Activated CD4-positive, alpha-beta T cell treated with anti-CD3 and anti-CD28 coated beads, Interleukin-2, amount 10 ng/mL, durations not matched to agents 7 days and 5 days (primary cell): Measurements from ENCODE around the gene RNF32. TPM values are rescaled to one million over a fixed set of nuclear protein-coding genes. Genes with fewer than 3 reads are reported as not detected.

Experiments
- CTCF ChIA-PET: fragments of 350-600 bp; sonication (Branson Sonifier 250); formaldehyde crosslinking; loops from one replicate; lab custom pipeline; 2021; ENCODE audit warnings: antibody characterized with exemption; lab: Charles Lee
- POLR2A ChIA-PET: fragments of 350-600 bp; sonication (Branson Sonifier 250); formaldehyde crosslinking; loops from one replicate; lab custom pipeline; 2021; ENCODE audit warnings: antibody characterized with exemption; lab: Charles Lee
- DNase-seq: peaks from one replicate; pipeline ENCODE4 v3.0.0-alpha.2; 2020
- H3K27ac Mint-ChIP-seq: one replicate; pipeline ENCODE4 v1.8.0; 2021; ENCODE audit warnings: mild to moderate bottlenecking, moderate library complexity, mixed read lengths
- H3K27me3 Mint-ChIP-seq: one replicate; pipeline ENCODE4 v1.8.0; 2021; ENCODE audit warnings: mixed read lengths
- H3K36me3 Mint-ChIP-seq: one replicate; pipeline ENCODE4 v1.8.0; 2021; ENCODE audit warnings: low read depth, mixed read lengths
- H3K4me1 Mint-ChIP-seq: one replicate; pipeline ENCODE4 v1.8.0; 2021; ENCODE audit warnings: mixed read lengths
- H3K4me3 Mint-ChIP-seq: one replicate; pipeline ENCODE4 v1.8.0; 2021; ENCODE audit warnings: mild to moderate bottlenecking, moderate library complexity, mixed read lengths
- H3K9me3 Mint-ChIP-seq: one replicate; pipeline ENCODE4 v1.8.0; 2021; ENCODE audit warnings: mixed read lengths
- total RNA-seq, 2 experiments: library from RNA; stranded (reverse); gene quantifications; one replicate each; pipeline ENCODE4 v1.2.3, GENCODE V29; 2021

The RNF32 gene
- total RNA-seq, 2 experiments from 2014 or later, result 2.2 TPM

DNA sequence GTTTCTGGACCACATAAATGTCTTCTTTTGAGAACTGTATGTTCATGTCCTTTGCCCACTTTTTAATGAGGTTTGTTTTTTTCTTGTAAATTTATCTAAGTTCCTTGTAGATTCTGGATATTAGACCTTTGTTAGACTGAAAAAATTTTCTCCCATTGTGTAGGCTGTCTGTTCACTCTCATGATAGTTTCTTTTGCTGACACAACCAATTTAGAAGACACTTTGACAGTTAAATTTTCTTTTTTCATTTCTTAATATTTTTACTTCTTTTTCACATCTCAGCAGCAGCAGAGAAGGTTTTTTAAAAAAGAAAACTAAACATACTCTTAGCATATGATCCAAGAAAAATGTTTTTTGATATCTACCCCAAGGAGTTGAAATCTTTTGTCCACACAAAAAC lies 61.8 kb downstream of the RNF32 start:
- peaks cover 10% of the 10 kb centered on the region for H3K4me1 Mint-ChIP-seq
- H3K9me3 Mint-ChIP-seq, result peaks cover 24% of the 10 kb centered on the region
- POLR2A ChIA-PET, result no interaction called here
- no peak overlapping the region for H3K4me3 Mint-ChIP-seq
- H3K27me3 Mint-ChIP-seq, result no peaks in the 10 kb centered on the region
- peaks cover 33% of the 10 kb centered on the region for H3K36me3 Mint-ChIP-seq
- DNase-seq, result no peak
- CTCF ChIA-PET, result no interaction called here
- H3K27ac Mint-ChIP-seq, result no peak overlapping the region

DNA sequence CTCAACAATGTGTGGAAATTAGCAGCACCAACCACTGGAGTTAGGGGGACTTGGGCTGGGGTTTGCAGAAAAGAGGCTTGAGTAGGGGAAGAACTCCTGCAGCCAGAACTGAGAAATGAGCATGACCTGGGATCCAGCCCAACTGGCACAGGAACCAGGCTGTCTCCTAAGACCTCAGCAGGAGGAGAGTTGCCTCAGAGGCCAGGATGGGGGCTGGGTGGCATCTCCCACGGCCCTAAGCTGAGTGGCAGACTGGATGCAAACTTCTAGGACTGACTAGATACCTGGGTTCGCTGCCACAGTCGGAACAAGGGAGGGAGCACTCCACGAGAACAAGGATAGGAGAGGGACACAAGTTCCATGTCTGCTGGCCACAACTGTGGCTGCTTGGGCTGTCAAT lies 62.6 kb downstream of the RNF32 start:
- ChIA-PET CTCF (interaction anchor here (0.6 kb wide), 1 partner anchor 659 kb away, joined by 5 read pairs; no protein-coding TSS in a partner anchor), POLR2A (no interaction called here)
- no peaks in the 10 kb centered on the region for H3K27me3 Mint-ChIP-seq
- no peak for DNase-seq
- no peak overlapping the region for H3K4me3 Mint-ChIP-seq
- no peak overlapping the region for H3K27ac Mint-ChIP-seq
- peaks cover 22% of the 10 kb centered on the region for H3K9me3 Mint-ChIP-seq
- H3K36me3 Mint-ChIP-seq, result peaks cover 29% of the 10 kb centered on the region
- peaks cover 10% of the 10 kb centered on the region for H3K4me1 Mint-ChIP-seq

DNA sequence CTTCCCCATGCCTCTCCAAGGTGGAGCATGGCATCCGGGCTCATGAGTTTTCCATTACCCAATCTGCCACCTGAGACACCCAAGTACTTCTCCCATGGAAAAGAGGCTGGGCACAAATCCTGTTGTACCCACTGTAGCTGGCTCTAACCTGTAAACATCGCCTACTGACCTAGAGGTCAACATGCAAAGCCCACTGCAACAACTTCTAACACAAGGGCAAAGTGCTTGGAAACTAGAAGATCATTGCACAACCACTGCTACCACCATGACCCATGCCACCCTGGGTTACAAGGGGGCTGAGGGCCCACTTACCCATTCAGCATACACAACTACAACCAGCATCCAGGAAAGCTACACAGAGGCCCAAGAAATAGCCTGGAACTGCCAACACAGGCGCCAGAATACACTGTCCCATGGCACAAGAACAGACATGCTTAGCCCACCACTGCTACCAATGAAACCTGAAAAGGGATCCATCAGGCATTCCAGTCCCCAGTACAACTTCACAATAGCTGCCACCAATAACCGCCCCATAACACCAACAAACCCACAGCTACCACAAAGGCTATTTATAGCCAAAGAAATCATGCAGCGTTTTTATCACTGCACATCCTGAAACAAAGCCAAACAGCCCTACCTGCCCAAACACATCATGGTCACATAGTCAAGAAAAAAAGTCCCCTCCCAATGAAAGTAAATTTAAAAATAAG lies 63.4 kb downstream of the RNF32 start:
- Mint-ChIP-seq H3K9me3 (peaks cover 20% of the 10 kb centered on the region), H3K36me3 (peaks cover 29% of the 10 kb centered on the region), H3K27ac (no peak overlapping the region), H3K4me1 (peaks cover 10% of the 10 kb centered on the region), H3K4me3 (no peak overlapping the region), H3K27me3 (no peaks in the 10 kb centered on the region)
- POLR2A ChIA-PET, result no interaction called here
- CTCF ChIA-PET, result interaction anchor here (0.6 to 0.7 kb wide), 2 partner anchors 47 to 659 kb away, joined by 3 to 5 read pairs; no protein-coding TSS in a partner anchor
- DNase-seq, result no peak

DNA sequence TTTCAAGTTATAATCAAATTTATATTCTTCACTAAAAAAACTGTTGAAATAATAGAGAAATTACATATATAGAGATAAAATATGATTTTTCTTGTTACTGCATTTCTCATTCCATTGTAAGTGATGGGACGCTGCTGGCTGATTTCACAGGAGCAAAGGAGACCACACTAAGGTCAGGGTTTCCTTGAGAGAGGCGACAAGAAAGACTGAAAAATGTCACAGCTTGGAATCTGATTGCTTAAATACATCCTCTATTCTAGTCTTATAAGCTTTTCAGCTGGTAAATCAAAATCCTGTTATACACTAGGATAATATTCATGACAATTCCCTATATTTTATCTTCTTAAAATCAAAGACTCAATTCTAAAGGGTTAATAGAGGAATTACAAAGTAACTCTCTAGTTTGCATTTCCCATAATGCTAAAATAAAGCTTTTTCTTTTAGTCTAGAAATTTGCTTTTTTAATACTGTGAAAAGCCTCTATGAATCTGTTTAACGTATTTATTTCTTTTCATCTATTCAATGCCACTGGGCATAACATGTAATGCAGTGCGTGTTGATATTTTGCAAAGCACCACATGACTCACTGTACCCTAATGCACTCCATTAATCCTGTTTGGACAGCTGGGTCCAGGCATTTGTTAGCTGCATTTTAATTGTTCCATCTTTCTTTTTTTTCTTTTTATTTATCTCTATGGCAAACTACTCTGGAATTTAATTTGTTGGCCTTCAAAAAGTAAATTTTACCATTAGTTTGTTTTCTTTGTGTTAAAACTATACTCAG lies 81.7 kb downstream of the RNF32 start:
- no peak for DNase-seq
- no peak overlapping the region for H3K4me3 Mint-ChIP-seq
- ChIA-PET CTCF (no interaction called here), POLR2A (no interaction called here)
- no peaks in the 10 kb centered on the region for H3K4me1 Mint-ChIP-seq
- no peak overlapping the region for H3K27ac Mint-ChIP-seq
- H3K36me3 Mint-ChIP-seq, result peaks cover 8% of the 10 kb centered on the region
- no peaks in the 10 kb centered on the region for H3K27me3 Mint-ChIP-seq
- no peaks in the 10 kb centered on the region for H3K9me3 Mint-ChIP-seq

DNA sequence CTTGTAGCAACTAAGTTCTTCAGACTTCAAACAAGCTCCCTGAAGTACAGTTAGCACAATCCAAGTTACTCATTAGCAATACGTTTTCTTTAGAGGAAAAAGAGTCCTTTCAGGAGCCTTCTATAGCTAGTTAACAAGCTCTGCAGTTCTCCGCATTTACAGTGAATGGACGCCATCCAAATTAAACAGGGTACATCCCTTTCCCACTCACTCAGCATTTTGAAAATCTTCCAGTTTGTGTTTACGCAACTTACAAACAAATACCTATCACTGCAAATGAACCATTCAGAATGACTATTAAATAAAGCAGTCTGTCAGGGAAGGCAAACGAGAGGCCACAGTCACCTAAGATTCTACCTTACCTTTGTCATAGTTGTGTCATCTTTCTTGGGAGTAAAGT lies 84.5 kb downstream of the RNF32 start:
- Mint-ChIP-seq H3K4me3 (no peak overlapping the region), H3K27ac (no peak overlapping the region), H3K9me3 (no peaks in the 10 kb centered on the region), H3K4me1 (no peaks in the 10 kb centered on the region), H3K36me3 (peaks cover 11% of the 10 kb centered on the region), H3K27me3 (no peaks in the 10 kb centered on the region)
- POLR2A ChIA-PET, result no interaction called here
- no peak for DNase-seq
- CTCF ChIA-PET, result no interaction called here

DNA sequence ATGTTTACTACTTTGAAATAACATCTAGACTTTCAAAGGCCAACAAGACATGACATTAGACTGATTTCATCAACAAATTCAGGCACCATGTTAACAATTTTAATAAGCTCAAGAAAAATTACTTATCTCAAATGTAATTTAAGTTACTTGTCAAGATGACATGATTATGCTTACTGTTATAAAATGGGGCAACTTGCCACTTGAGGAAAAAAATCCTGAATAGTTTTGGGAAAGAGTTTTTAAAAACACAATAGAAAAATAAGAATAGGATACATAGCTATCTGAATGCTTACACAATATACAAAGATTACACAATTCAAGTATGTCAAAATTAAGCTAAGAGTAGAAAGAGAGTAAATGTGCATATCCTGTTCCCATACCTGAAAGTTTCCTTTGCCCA lies 85.4 kb downstream of the RNF32 start:
- peaks cover under 1% of the 10 kb centered on the region for H3K9me3 Mint-ChIP-seq
- CTCF ChIA-PET, result interaction anchor here (1.2 kb wide), 1 partner anchor 9 kb away, joined by 4 read pairs; no protein-coding TSS in a partner anchor
- peaks cover 15% of the 10 kb centered on the region for H3K36me3 Mint-ChIP-seq
- H3K4me3 Mint-ChIP-seq, result no peak overlapping the region
- no peaks in the 10 kb centered on the region for H3K27me3 Mint-ChIP-seq
- H3K4me1 Mint-ChIP-seq, result no peaks in the 10 kb centered on the region
- DNase-seq, result no peak
- POLR2A ChIA-PET, result no interaction called here
- no peak overlapping the region for H3K27ac Mint-ChIP-seq
